Uterus (tissue), 4 donors: ENCODE results near the gene NOS1. TPM values are rescaled to one million over a fixed set of nuclear protein-coding genes. Genes with fewer than 3 reads are reported as not detected.

Experiments
- DNase-seq, 2 donors: peaks; one replicate each; pipeline ENCODE4 v3.0.0-alpha.2; 2019 to 2020
- H3K27ac ChIP-seq, 2 donors: fragments of 200-600 bp; sonication (generic); 1 replicate in 1 of 2; 2 replicates in 1 of 2; pipeline ENCODE4 v1.5.1; 2016 to 2018
- H3K27me3 ChIP-seq, 2 donors: fragments of 200-600 bp; sonication (generic); one replicate each; pipeline ENCODE4 v1.5.1; 2018 to 2019; ENCODE audit warnings: control low read depth in 1 of 2
- H3K36me3 ChIP-seq, 2 donors: fragments of 200-600 bp; sonication (generic); one replicate each; pipeline ENCODE4 v1.5.1; 2019; ENCODE audit warnings: control low read depth in 1 of 2
- H3K4me1 ChIP-seq, 2 donors: fragments of 200-600 bp; sonication (generic); one replicate each; pipeline ENCODE4 v1.5.1; 2018 to 2019; ENCODE audit warnings: control low read depth in 1 of 2
- H3K4me3 ChIP-seq, 2 donors: fragments of 200-600 bp; sonication (generic); 1 replicate in 1 of 2; 2 replicates in 1 of 2; pipeline ENCODE4 v1.5.1; 2018 to 2019; ENCODE audit warnings: mild to moderate bottlenecking in 1 of 2
- H3K9me3 ChIP-seq, 2 donors: fragments of 200-600 bp; sonication (generic); one replicate each; pipeline ENCODE4 v1.5.1; 2019; ENCODE audit warnings: control low read depth in 1 of 2
- CTCF ChIP-seq, 4 experiments: fragments of 200-600 bp in 2 of 4; fragments of 450-650 bp in 2 of 4; sonication (generic) in 2 of 4; IDR thresholded peaks; one replicate each; pipeline ENCODE4 v1.5.1; 2016 to 2019; ENCODE audit warnings: antibody characterized with exemption in 4 of 4, mild to moderate bottlenecking in 2 of 4, moderate library complexity in 1 of 4
- POLR2A ChIP-seq, 2 donors: fragments of 450-650 bp; IDR thresholded peaks; one replicate each; pipeline ENCODE4 v1.6.1; 2016; ENCODE audit warnings: antibody characterized with exemption in 2 of 2, mild to moderate bottlenecking in 1 of 2, moderate library complexity in 1 of 2
- intact Hi-C: fragments of 100-400 bp; cut with DNase I; formaldehyde crosslinking; loops from one replicate; pipeline ENCODE4 v1.15.1; 2023; ENCODE audit warnings: low total_unique reads
- total RNA-seq, 4 donors: library from RNA; depleted of rRNA in 3 of 4; stranded (reverse); fragments of >200 nt in 3 of 4; gene quantifications; one replicate each; pipeline versions ENCODE4 v1.1.0 to v1.2.4, GENCODE V29; 2014 to 2023
- donor health status: DM: yes; HTN: yes; CAD: no.

NOS1 gene
- total RNA-seq, 4 donors from 2014 or later = 0.59 to 2.2 (median 1.1) TPM; not detected in 1

GRCh38 chr12:117272690-117273089 is 88.7 kb downstream of the NOS1 start:
- H3K36me3 ChIP-seq = no peaks in the 10 kb centered on the region

GRCh38 chr12:117262749-117263148 is 98.7 kb downstream of the NOS1 start:
- TF ChIP-seq POLR2A (IDR thresholded peaks at IDR 0.05) = no peak
- TF ChIP-seq CTCF (IDR thresholded peaks at IDR 0.05) = no peak
- no peaks in the 10 kb centered on the region for H3K27me3 ChIP-seq
- no peaks in the 10 kb centered on the region for H3K36me3 ChIP-seq
- no peak overlapping the region for H3K27ac ChIP-seq
- DNase-seq = no peak
- intact Hi-C loops = no loop called here
- no peak overlapping the region for H3K4me3 ChIP-seq
- H3K4me1 ChIP-seq = no peaks in the 10 kb centered on the region
- no peaks in the 10 kb centered on the region for H3K9me3 ChIP-seq

More at GRCh38 chr12:117272690-117273089, 88.7 kb downstream of the NOS1 start:
- Histone ChIP-seq H3K4me3 (no peak overlapping the region), H3K9me3 (no peaks in the 10 kb centered on the region), H3K27ac (no peak overlapping the region), H3K4me1 (no peaks in the 10 kb centered on the region), H3K27me3 (no peaks in the 10 kb centered on the region)
- DNase-seq = no peak
- TF ChIP-seq POLR2A (IDR thresholded peaks at IDR 0.05) = no peak
- TF ChIP-seq CTCF (IDR thresholded peaks at IDR 0.05) = no peak
- intact Hi-C loops = no loop called here

- no peaks in the 10 kb centered on the region for H3K4me1 ChIP-seq
- no peaks in the 10 kb centered on the region for H3K27me3 ChIP-seq
- H3K4me3 ChIP-seq = no peak overlapping the region
- DNase-seq = no peak
- no peaks in the 10 kb centered on the region for H3K9me3 ChIP-seq
- no peak for TF ChIP-seq CTCF (IDR thresholded peaks at IDR 0.05)
- no peak for TF ChIP-seq POLR2A (IDR thresholded peaks at IDR 0.05)
- no peak overlapping the region for H3K27ac ChIP-seq
- no peaks in the 10 kb centered on the region for H3K36me3 ChIP-seq
- intact Hi-C loops = no loop called here
Measured at GRCh38 chr12:117261247-117261646, 100.2 kb downstream of the NOS1 start.

- TF ChIP-seq POLR2A (IDR thresholded peaks at IDR 0.05) (no peak), CTCF (IDR thresholded peaks at IDR 0.05) (no peak)
- no peaks in the 10 kb centered on the region for H3K9me3 ChIP-seq
- intact Hi-C loops = no loop called here
- H3K36me3 ChIP-seq = no peaks in the 10 kb centered on the region
- H3K27ac ChIP-seq = no peak overlapping the region
- no peaks in the 10 kb centered on the region for H3K4me1 ChIP-seq
- no peaks in the 10 kb centered on the region for H3K27me3 ChIP-seq
- H3K4me3 ChIP-seq = no peak overlapping the region
- no peak for DNase-seq
Measured at GRCh38 chr12:117255386-117255785, 106.0 kb downstream of the NOS1 start.

- Histone ChIP-seq H3K27ac (no peak overlapping the region), H3K4me3 (no peak overlapping the region), H3K27me3 (no peaks in the 10 kb centered on the region), H3K9me3 (no peaks in the 10 kb centered on the region), H3K36me3 (no peaks in the 10 kb centered on the region), H3K4me1 (no peaks in the 10 kb centered on the region)
- no peak for DNase-seq
- intact Hi-C loops = no loop called here
- TF ChIP-seq POLR2A (IDR thresholded peaks at IDR 0.05) (no peak), CTCF (IDR thresholded peaks at IDR 0.05) (no peak)
Measured at GRCh38 chr12:117243488-117243887, 117.9 kb downstream of the NOS1 start.
